ENCODE data around the gene DPP7. TPM values are rescaled to one million over a fixed set of nuclear protein-coding genes. Genes with fewer than 3 reads are reported as not detected.
A peak's percentile ranks its signal among the peaks of the same experiment; 100 is the strongest.

Gene DPP7
- total RNA-seq, 1 donor from 2014 or later: 394 TPM

- intact Hi-C loops (cut with micrococcal nuclease): no loop called here
- H3K9me3 Mint-ChIP-seq: no peaks in the 10 kb centered on the region
- no peak for DNase-seq (ENCODE audit: low spot score)
- H3K4me1 Mint-ChIP-seq (ENCODE audit: low read depth): peaks cover 11% of the 10 kb centered on the region
- peaks cover 2% of the 10 kb centered on the region for H3K27me3 Mint-ChIP-seq (ENCODE audit: insufficient read depth)
- H3K36me3 Mint-ChIP-seq (ENCODE audit: low read depth): peaks cover 3% of the 10 kb centered on the region
- no peak overlapping the region for H3K27ac Mint-ChIP-seq
- no peak overlapping the region for H3K4me3 Mint-ChIP-seq
Measured at GRCh38 chr9:137080260-137081122, 34.0 kb downstream of the DPP7 start.

GRCh38 chr9:137079401-137079787 lies 35.1 kb downstream of the DPP7 start:
- H3K4me3 Mint-ChIP-seq: peak overlapping the region; percentile 61
- H3K27ac Mint-ChIP-seq: no peak overlapping the region
- peaks cover 4% of the 10 kb centered on the region for H3K4me1 Mint-ChIP-seq (ENCODE audit: low read depth)
- DNase-seq (ENCODE audit: low spot score): no peak
- no peaks in the 10 kb centered on the region for H3K9me3 Mint-ChIP-seq
- intact Hi-C loops (cut with micrococcal nuclease): no loop called here
- H3K36me3 Mint-ChIP-seq (ENCODE audit: low read depth): peaks cover 3% of the 10 kb centered on the region
- peaks cover 2% of the 10 kb centered on the region for H3K27me3 Mint-ChIP-seq (ENCODE audit: insufficient read depth)

GRCh38 chr9:137078701-137079400 lies 35.7 kb downstream of the DPP7 start:
- Mint-ChIP-seq H3K27me3 (ENCODE audit: insufficient read depth) (peaks cover 2% of the 10 kb centered on the region), H3K36me3 (ENCODE audit: low read depth) (peaks cover 3% of the 10 kb centered on the region), H3K4me3 (peak overlapping the region; percentile 61), H3K9me3 (no peaks in the 10 kb centered on the region), H3K4me1 (ENCODE audit: low read depth) (peaks cover 3% of the 10 kb centered on the region), H3K27ac (no peak overlapping the region)
- intact Hi-C loops (cut with micrococcal nuclease): no loop called here
- no peak for DNase-seq (ENCODE audit: low spot score)

GRCh38 chr9:137077758-137078693 lies 36.5 kb downstream of the DPP7 start:
- Mint-ChIP-seq H3K36me3 (ENCODE audit: low read depth) (peaks cover 3% of the 10 kb centered on the region), H3K27me3 (ENCODE audit: insufficient read depth) (peaks cover 2% of the 10 kb centered on the region), H3K4me3 (peak overlapping the region; percentile 74), H3K9me3 (no peaks in the 10 kb centered on the region), H3K4me1 (ENCODE audit: low read depth) (no peaks in the 10 kb centered on the region), H3K27ac (no peak overlapping the region)
- peak; percentile 38 for DNase-seq (ENCODE audit: low spot score)
- intact Hi-C loops (cut with micrococcal nuclease): loop anchor here (1.0 kb wide), 1 partner anchor 8 kb away; the partner anchor contains the start of gene MAN1B1

GRCh38 chr9:137077010-137077747 lies 37.4 kb downstream of the DPP7 start, which contains the start of gene UAP1L1:
TSS of gene UAP1L1 (plus strand) at chr9:137077517. CDS start at chr9:137077533, 16 bp downstream.
- no peaks in the 10 kb centered on the region for H3K4me1 Mint-ChIP-seq (ENCODE audit: low read depth)
- no peak within 1 kb of the TSS for H3K27ac Mint-ChIP-seq
- H3K36me3 Mint-ChIP-seq (ENCODE audit: low read depth): peaks cover 3% of the 10 kb centered on the region
- H3K9me3 Mint-ChIP-seq: no peaks in the 10 kb centered on the region
- intact Hi-C loops (cut with micrococcal nuclease): loop anchor here (1.0 kb wide), 1 partner anchor 9 kb away; the partner anchor contains the start of gene MAN1B1
- DNase-seq (ENCODE audit: low spot score): peak; percentile 62
- peaks cover 2% of the 10 kb centered on the region for H3K27me3 Mint-ChIP-seq (ENCODE audit: insufficient read depth)
- peak within 1 kb of the TSS; percentile 74 for H3K4me3 Mint-ChIP-seq

- Mint-ChIP-seq H3K27me3 (ENCODE audit: insufficient read depth) (peaks cover 2% of the 10 kb centered on the region), H3K9me3 (no peaks in the 10 kb centered on the region), H3K4me3 (peak overlapping the region; percentile 73), H3K27ac (no peak overlapping the region), H3K36me3 (ENCODE audit: low read depth) (peaks cover 3% of the 10 kb centered on the region), H3K4me1 (ENCODE audit: low read depth) (no peaks in the 10 kb centered on the region)
- intact Hi-C loops (cut with micrococcal nuclease): loop anchor here (1.0 kb wide), 1 partner anchor 10 kb away; the partner anchor contains the start of gene MAN1B1
- DNase-seq (ENCODE audit: low spot score): no peak
Measured at GRCh38 chr9:137076636-137077009, 37.9 kb downstream of the DPP7 start.

GRCh38 chr9:137075275-137075775 lies 39.2 kb downstream of the DPP7 start:
- H3K27me3 Mint-ChIP-seq (ENCODE audit: insufficient read depth): peaks cover 2% of the 10 kb centered on the region
- intact Hi-C loops (cut with micrococcal nuclease): no loop called here
- no peak for DNase-seq (ENCODE audit: low spot score)
- H3K36me3 Mint-ChIP-seq (ENCODE audit: low read depth): peaks cover 3% of the 10 kb centered on the region
- no peaks in the 10 kb centered on the region for H3K9me3 Mint-ChIP-seq
- no peak overlapping the region for H3K4me3 Mint-ChIP-seq
- H3K4me1 Mint-ChIP-seq (ENCODE audit: low read depth): peaks cover 9% of the 10 kb centered on the region
- H3K27ac Mint-ChIP-seq: no peak overlapping the region

GRCh38 chr9:137074657-137075274 lies 39.8 kb downstream of the DPP7 start:
- H3K4me1 Mint-ChIP-seq (ENCODE audit: low read depth): peaks cover 9% of the 10 kb centered on the region
- intact Hi-C loops (cut with micrococcal nuclease): no loop called here
- no peak overlapping the region for H3K27ac Mint-ChIP-seq
- peaks cover 2% of the 10 kb centered on the region for H3K27me3 Mint-ChIP-seq (ENCODE audit: insufficient read depth)
- DNase-seq (ENCODE audit: low spot score): no peak
- H3K4me3 Mint-ChIP-seq: peak overlapping the region; percentile 42
- no peaks in the 10 kb centered on the region for H3K9me3 Mint-ChIP-seq
- peaks cover 2% of the 10 kb centered on the region for H3K36me3 Mint-ChIP-seq (ENCODE audit: low read depth)

GRCh38 chr9:137073992-137074399 lies 40.5 kb downstream of the DPP7 start:
- no peak for DNase-seq (ENCODE audit: low spot score)
- Mint-ChIP-seq H3K4me3 (no peak overlapping the region), H3K36me3 (ENCODE audit: low read depth) (no peaks in the 10 kb centered on the region), H3K9me3 (no peaks in the 10 kb centered on the region), H3K27ac (no peak overlapping the region), H3K27me3 (ENCODE audit: insufficient read depth) (peaks cover 2% of the 10 kb centered on the region), H3K4me1 (ENCODE audit: low read depth) (peaks cover 9% of the 10 kb centered on the region)
- intact Hi-C loops (cut with micrococcal nuclease): no loop called here

GRCh38 chr9:137071282-137071681 lies 43.3 kb downstream of the DPP7 start:
- Mint-ChIP-seq H3K4me3 (peak overlapping the region; percentile 86), H3K9me3 (no peaks in the 10 kb centered on the region), H3K27ac (peak overlapping the region; percentile 91), H3K36me3 (ENCODE audit: low read depth) (peaks cover 4% of the 10 kb centered on the region), H3K27me3 (ENCODE audit: insufficient read depth) (peaks cover 5% of the 10 kb centered on the region), H3K4me1 (ENCODE audit: low read depth) (peaks cover 16% of the 10 kb centered on the region)
- intact Hi-C loops (cut with micrococcal nuclease): loop anchor here (2.0 kb wide), 1 partner anchor 280 kb away; the partner anchor contains the start of gene TMEM141
- no peak for DNase-seq (ENCODE audit: low spot score)

GRCh38 chr9:137070906-137071275 lies 43.6 kb downstream of the DPP7 start:
- intact Hi-C loops (cut with micrococcal nuclease): loop anchor here (1.0 to 2.0 kb wide), 3 partner anchors 15 to 280 kb away; partner anchors contain the start of genes DPP7, MAN1B1 and TMEM141
- H3K4me1 Mint-ChIP-seq (ENCODE audit: low read depth): peaks cover 16% of the 10 kb centered on the region
- no peak for DNase-seq (ENCODE audit: low spot score)
- peak overlapping the region; percentile 91 for H3K27ac Mint-ChIP-seq
- peak overlapping the region; percentile 86 for H3K4me3 Mint-ChIP-seq
- no peaks in the 10 kb centered on the region for H3K9me3 Mint-ChIP-seq
- H3K27me3 Mint-ChIP-seq (ENCODE audit: insufficient read depth): peaks cover 3% of the 10 kb centered on the region
- H3K36me3 Mint-ChIP-seq (ENCODE audit: low read depth): peaks cover 4% of the 10 kb centered on the region
